MCF 10A (cell line): ENCODE measurements around the gene KNDC1. TPM values are rescaled to one million over a fixed set of nuclear protein-coding genes. Genes with fewer than 3 reads are reported as not detected.
"Not testable (repeated sequence)": the region's sequence is repeated elsewhere in the genome, so short reads cannot be mapped to it uniquely, and the experiment has no call there.

Source experiments
- BruUV-seq: library from RNA; stranded (reverse); fragments of 400-500 nt; replicated peaks from 2 replicates; lab custom pipeline; 2021; lab: Mats Ljungman, UMichigan
- CTCF ChIA-PET: fragments of 300-600 bp; sonication (Branson Sonifier 250); formaldehyde crosslinking; extraction: SDS; loops from one replicate; lab custom pipeline; 2021; ENCODE audit warnings: antibody characterized with exemption, inconsistent platforms; lab: Yijun Ruan, JAX
- POLR2A ChIA-PET: fragments of 300-600, 350-650 bp; sonication (Branson Sonifier 250); formaldehyde crosslinking; extraction: SDS; loops from one replicate; lab custom pipeline; 2020; ENCODE audit warnings: antibody characterized with exemption, inconsistent platforms; lab: Yijun Ruan, JAX
- DNase-seq: peaks from one replicate; pipeline ENCODE4 v3.0.0-alpha.2; 2018; ENCODE audit not compliant: unreplicated experiment
- H3K27ac Mint-ChIP-seq: one replicate; pipeline ENCODE4 v1.8.0; 2022; ENCODE audit warnings: mild to moderate bottlenecking, low read depth, mixed read lengths; ENCODE audit not compliant: unreplicated experiment
- H3K27me3 Mint-ChIP-seq: one replicate; pipeline ENCODE4 v1.8.0; 2022; ENCODE audit warnings: mixed read lengths; ENCODE audit not compliant: insufficient read depth, unreplicated experiment
- H3K36me3 Mint-ChIP-seq: one replicate; pipeline ENCODE4 v1.8.0; 2022; ENCODE audit warnings: mild to moderate bottlenecking, moderate library complexity, mixed read lengths; ENCODE audit not compliant: insufficient read depth, unreplicated experiment
- H3K4me1 Mint-ChIP-seq: one replicate; pipeline ENCODE4 v1.8.0; 2022; ENCODE audit warnings: mixed read lengths; ENCODE audit not compliant: insufficient read depth, unreplicated experiment
- H3K4me3 Mint-ChIP-seq: one replicate; pipeline ENCODE4 v1.8.0; 2022; ENCODE audit warnings: mild to moderate bottlenecking, moderate library complexity, mixed read lengths; ENCODE audit not compliant: unreplicated experiment
- H3K9me3 Mint-ChIP-seq: one replicate; pipeline ENCODE4 v1.8.0; 2022; ENCODE audit warnings: mixed read lengths; ENCODE audit not compliant: unreplicated experiment
- intact Hi-C: fragments of 100-400 bp; cut with micrococcal nuclease; formaldehyde crosslinking; loops from 2 replicates; pipeline ENCODE4 v1.14.1; 2022
- total RNA-seq: library from RNA; stranded (reverse); gene quantifications from 2 replicates; pipeline ENCODE4 v1.2.3, GENCODE V29; 2022
- TF ChIP-seq, protein P1 (sequence below): fragments of 200-600 bp; IDR thresholded peaks from one replicate; pipeline ENCODE4 v1.8.0; 2022; ENCODE audit warnings: antibody characterized with exemption, mild to moderate bottlenecking; ENCODE audit not compliant: unreplicated experiment

The KNDC1 gene
- total RNA-seq, 1 experiment from 2014 or later = 2.1 TPM

DNA sequence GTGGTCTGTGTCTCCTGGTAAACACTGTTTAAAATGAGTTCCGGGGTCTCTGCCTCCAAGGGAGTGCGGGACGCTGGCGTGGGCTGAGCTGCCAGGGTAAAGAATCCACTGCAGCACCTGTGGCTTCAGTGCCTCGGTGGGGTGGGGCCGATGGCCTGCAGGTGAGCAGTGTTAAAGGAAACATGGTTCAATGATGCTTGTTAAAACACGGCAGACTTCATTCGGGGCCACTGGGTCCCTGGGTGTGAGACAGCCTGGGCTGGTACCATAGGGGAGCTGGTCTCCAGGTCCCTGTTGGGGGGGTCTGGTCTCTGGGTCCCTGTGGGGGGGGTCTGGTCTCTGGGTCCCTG is 24.9 kb upstream of the KNDC1 start:
- Mint-ChIP-seq H3K27me3 (no peaks in the 10 kb centered on the region), H3K4me1 (no peaks in the 10 kb centered on the region), H3K4me3 (no peak overlapping the region), H3K9me3 (no peaks in the 10 kb centered on the region), H3K27ac (no peak overlapping the region), H3K36me3 (no peaks in the 10 kb centered on the region)
- TF ChIP-seq, protein P1, sequence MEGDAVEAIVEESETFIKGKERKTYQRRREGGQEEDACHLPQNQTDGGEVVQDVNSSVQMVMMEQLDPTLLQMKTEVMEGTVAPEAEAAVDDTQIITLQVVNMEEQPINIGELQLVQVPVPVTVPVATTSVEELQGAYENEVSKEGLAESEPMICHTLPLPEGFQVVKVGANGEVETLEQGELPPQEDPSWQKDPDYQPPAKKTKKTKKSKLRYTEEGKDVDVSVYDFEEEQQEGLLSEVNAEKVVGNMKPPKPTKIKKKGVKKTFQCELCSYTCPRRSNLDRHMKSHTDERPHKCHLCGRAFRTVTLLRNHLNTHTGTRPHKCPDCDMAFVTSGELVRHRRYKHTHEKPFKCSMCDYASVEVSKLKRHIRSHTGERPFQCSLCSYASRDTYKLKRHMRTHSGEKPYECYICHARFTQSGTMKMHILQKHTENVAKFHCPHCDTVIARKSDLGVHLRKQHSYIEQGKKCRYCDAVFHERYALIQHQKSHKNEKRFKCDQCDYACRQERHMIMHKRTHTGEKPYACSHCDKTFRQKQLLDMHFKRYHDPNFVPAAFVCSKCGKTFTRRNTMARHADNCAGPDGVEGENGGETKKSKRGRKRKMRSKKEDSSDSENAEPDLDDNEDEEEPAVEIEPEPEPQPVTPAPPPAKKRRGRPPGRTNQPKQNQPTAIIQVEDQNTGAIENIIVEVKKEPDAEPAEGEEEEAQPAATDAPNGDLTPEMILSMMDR = no peak
- BruUV-seq = no TSS peak
- ChIA-PET CTCF (interaction anchor here (0.9 kb wide), 1 partner anchor 231 kb away, joined by 5 read pairs; no protein-coding TSS in a partner anchor), POLR2A (no interaction called here)
- intact Hi-C loops = no loop called here
- DNase-seq = no peak

DNA sequence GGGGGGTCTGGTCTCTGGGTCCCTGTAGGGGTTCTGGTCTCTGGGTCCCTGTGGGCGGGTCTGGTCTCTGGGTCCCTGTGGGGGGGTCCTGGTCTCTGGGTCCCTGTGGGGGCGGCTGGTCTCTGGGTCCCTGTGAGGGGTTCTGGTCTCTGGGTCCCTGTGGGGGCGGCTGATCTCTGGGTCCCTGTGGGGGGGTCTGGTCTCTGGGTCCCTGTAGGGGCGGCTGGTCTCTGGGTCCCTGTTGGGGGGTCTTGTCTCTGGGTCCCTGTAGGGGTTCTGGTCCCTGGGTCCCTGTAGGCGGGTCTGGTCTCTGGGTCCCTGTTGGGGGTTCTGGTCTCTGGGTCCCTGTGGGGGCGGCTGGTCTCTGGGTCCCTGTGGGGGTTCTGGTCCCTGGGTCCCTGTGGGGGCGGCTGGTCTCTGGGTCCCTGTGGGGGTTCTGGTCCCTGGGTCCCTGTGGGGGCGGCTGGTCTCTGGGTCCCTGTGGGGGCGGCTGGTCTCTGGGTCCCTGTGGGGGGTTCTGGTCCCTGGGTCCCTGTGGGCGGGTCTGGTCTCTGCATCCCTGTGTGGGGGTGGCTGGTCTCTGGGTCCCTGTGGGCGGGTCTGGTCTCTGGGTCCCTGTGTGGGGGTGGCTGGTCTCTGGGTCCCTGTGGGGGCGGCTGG is 22.4 kb upstream of the KNDC1 start:
- H3K4me1 Mint-ChIP-seq, POLR2A ChIA-PET, H3K9me3 Mint-ChIP-seq, H3K36me3 Mint-ChIP-seq, DNase-seq, H3K27ac Mint-ChIP-seq, BruUV-seq, H3K27me3 Mint-ChIP-seq, H3K4me3 Mint-ChIP-seq, CTCF ChIA-PET, intact Hi-C loops: not testable (repeated sequence)

- ChIA-PET POLR2A (interaction anchor here (0.6 kb wide), 1 partner anchor 401 kb away, joined by 3 read pairs; no protein-coding TSS in a partner anchor), CTCF (no interaction called here)
- TF ChIP-seq, protein P1 = no peak
- no TSS peak for BruUV-seq
- no peak for DNase-seq
- no peaks in the 10 kb centered on the region for H3K9me3 Mint-ChIP-seq
- no peaks in the 10 kb centered on the region for H3K36me3 Mint-ChIP-seq
- no peak overlapping the region for H3K4me3 Mint-ChIP-seq
- intact Hi-C loops = loop anchor here (5.0 kb wide), 2 partner anchors 118 to 168 kb away; partner anchors contain the start of genes TUBGCP2 and ZNF511
- H3K4me1 Mint-ChIP-seq = no peaks in the 10 kb centered on the region
- H3K27me3 Mint-ChIP-seq = no peaks in the 10 kb centered on the region
- H3K27ac Mint-ChIP-seq = no peak overlapping the region
Measured at GRCh38 chr10:133139551-133140065, 20.4 kb upstream of the KNDC1 start.

DNA sequence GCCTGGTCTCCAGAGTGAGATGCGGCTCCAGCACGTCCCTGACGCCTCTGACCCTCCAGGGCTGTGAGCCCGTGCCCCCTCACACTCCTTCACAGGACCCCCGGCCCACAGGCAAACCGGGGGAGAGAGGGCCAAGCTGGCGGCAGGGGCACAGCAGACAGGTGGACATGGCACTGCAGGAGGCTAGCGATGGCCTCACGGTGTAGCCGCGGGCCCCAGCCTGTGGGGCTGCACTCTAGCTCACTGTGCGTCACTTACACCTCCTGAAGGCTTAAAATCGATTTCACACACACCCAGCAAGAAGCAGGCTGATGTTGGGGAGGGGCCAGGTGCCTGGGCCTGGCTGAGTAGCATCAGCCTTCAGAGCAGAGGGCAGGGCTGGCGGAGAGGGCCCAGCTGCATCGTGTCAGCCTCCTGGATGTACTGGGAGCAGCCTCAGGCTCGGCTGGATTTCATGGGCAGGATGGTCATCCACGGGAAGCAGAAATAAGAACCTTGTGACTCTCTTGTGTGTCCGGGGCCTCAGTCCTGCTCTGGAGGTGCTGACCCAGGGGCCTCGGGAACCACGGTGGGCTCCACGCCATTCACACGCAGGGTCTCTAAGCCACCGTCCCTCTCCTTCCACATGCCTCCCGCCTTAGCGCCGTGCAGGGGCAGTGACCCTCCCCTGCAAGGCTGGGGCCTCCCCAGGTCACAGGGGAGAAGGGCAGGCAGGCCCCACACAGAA is 19.4 kb upstream of the KNDC1 start:
- CTCF ChIA-PET = no interaction called here
- intact Hi-C loops = loop anchor here (5.0 kb wide), 2 partner anchors 117 to 167 kb away; partner anchors contain the start of genes TUBGCP2 and ZNF511
- no peaks in the 10 kb centered on the region for H3K4me1 Mint-ChIP-seq
- no TSS peak for BruUV-seq
- TF ChIP-seq, protein P1 = no peak
- no peaks in the 10 kb centered on the region for H3K9me3 Mint-ChIP-seq
- no peaks in the 10 kb centered on the region for H3K27me3 Mint-ChIP-seq
- no peak for DNase-seq
- H3K4me3 Mint-ChIP-seq = no peak overlapping the region
- no peak overlapping the region for H3K27ac Mint-ChIP-seq
- POLR2A ChIA-PET = no interaction called here
- H3K36me3 Mint-ChIP-seq = no peaks in the 10 kb centered on the region
